Endothelial cell of umbilical vein (primary cell): Measurements from ENCODE around the gene ATXN1. TPM values are rescaled to one million over a fixed set of nuclear protein-coding genes. Genes with fewer than 3 reads are reported as not detected.

Source experiments
- BruUV-seq: library from RNA; stranded (reverse); fragments of 400-500 nt; replicated peaks from 2 replicates; lab custom pipeline; 2021; lab: Mats Ljungman, UMichigan
- CTCF ChIA-PET: fragments of 300-600, 350-600 bp; sonication (Branson Sonifier 250); formaldehyde crosslinking; loops from one replicate; lab custom pipeline; 2021; ENCODE audit warnings: antibody characterized with exemption, inconsistent platforms; lab: Charles Lee
- POLR2A ChIA-PET: fragments of 300-600, 350-600 bp; sonication (Branson Sonifier 250); formaldehyde crosslinking; loops from one replicate; lab custom pipeline; 2021; ENCODE audit warnings: antibody characterized with exemption, inconsistent platforms; lab: Charles Lee
- DNase-seq: peaks from one replicate; pipeline ENCODE4 v3.0.0-alpha.2; 2011; ENCODE audit warnings: low read depth, low spot score
- FAIRE-seq: peaks from 2 replicates; lab custom pipeline; 2011; peaks lifted over from hg19 to GRCh38; lab: Jason Lieb, UNC
- H2AFZ ChIP-seq: 2 replicates; pipeline ENCODE4 v1.6.0; 2012; ENCODE audit warnings: low read depth, low read length, control low read depth, inconsistent platforms
- H3K27ac ChIP-seq: 2 replicates; pipeline ENCODE4 v1.5.1; 2011; ENCODE audit warnings: low read depth, mild to moderate bottlenecking, control low read depth, low read length, moderate library complexity; ENCODE audit not compliant: insufficient read depth
- H3K27me3 ChIP-seq, 2 experiments: 2 replicates each; pipeline versions ENCODE4 v1.6.0 to v1.6.1; 2011; ENCODE audit warnings: low read length in 2 of 2, mixed read lengths in 1 of 2; ENCODE audit not compliant: control insufficient read depth in 2 of 2, insufficient read depth in 2 of 2
- H3K36me3 ChIP-seq, 2 experiments: 2 replicates in 1 of 2; 3 replicates in 1 of 2; pipeline ENCODE4 v1.5.1; 2011; ENCODE audit warnings: low read length in 2 of 2, mild to moderate bottlenecking in 1 of 2, moderate library complexity in 1 of 2; ENCODE audit not compliant: control insufficient read depth in 2 of 2, insufficient read depth in 2 of 2; ENCODE audit errors: extremely low read depth in 1 of 2
- H3K4me1 ChIP-seq: 3 replicates; pipeline ENCODE4 v1.5.1; 2011; ENCODE audit warnings: mild to moderate bottlenecking, low read length; ENCODE audit not compliant: control insufficient read depth, insufficient read depth; ENCODE audit errors: extremely low read depth
- H3K4me2 ChIP-seq: 2 replicates; pipeline ENCODE4 v1.6.1; 2011; ENCODE audit warnings: low read length, control low read depth, mixed read lengths; ENCODE audit not compliant: insufficient read depth
- H3K4me3 ChIP-seq, 3 experiments: fragments of 200-600 bp in 1 of 3; sonication (generic), shearing (Covaris generic) in 1 of 3; replicated peaks in 1 of 3; 2 replicates each; pipeline ENCODE4 v1.5.1; 2011 to 2016; ENCODE audit warnings: control low read depth in 3 of 3, low read length in 3 of 3, mild to moderate bottlenecking in 2 of 3, inconsistent platforms in 1 of 3, low read depth in 1 of 3, moderate library complexity in 1 of 3; ENCODE audit not compliant: insufficient read depth in 1 of 3
- H3K79me2 ChIP-seq: 2 replicates; pipeline ENCODE4 v1.6.0; 2012; ENCODE audit warnings: low read length, inconsistent platforms; ENCODE audit not compliant: control insufficient read depth, insufficient read depth
- H3K9ac ChIP-seq: replicated peaks from 2 replicates; pipeline ENCODE3; 2011; ENCODE audit warnings: low read length, control low read depth; ENCODE audit not compliant: insufficient read depth; ENCODE audit errors: extremely low read depth
- H3K9me1 ChIP-seq: replicated peaks from 3 replicates; pipeline ENCODE4 v1.6.0; 2011; ENCODE audit warnings: mild to moderate bottlenecking, low read length; ENCODE audit not compliant: control insufficient read depth, insufficient read depth; ENCODE audit errors: extremely low read depth
- H3K9me3 ChIP-seq: replicated peaks from 2 replicates; pipeline ENCODE4 v1.5.1; 2012; ENCODE audit warnings: low read length, inconsistent platforms; ENCODE audit not compliant: control insufficient read depth, insufficient read depth
- H4K20me1 ChIP-seq: replicated peaks from 2 replicates; pipeline ENCODE3; 2011; ENCODE audit warnings: mild to moderate bottlenecking, low read length; ENCODE audit not compliant: control insufficient read depth, insufficient read depth; ENCODE audit errors: extremely low read depth
- EZH2 ChIP-seq: IDR thresholded peaks from 2 replicates; pipeline ENCODE4 v1.6.1; 2012; ENCODE audit warnings: borderline replicate concordance, low read depth, mild to moderate bottlenecking, moderate library complexity, low read length, inconsistent platforms; ENCODE audit not compliant: severe bottlenecking
- FOS ChIP-seq: IDR thresholded peaks from 2 replicates; pipeline ENCODE4 v1.6.1; 2011; ENCODE audit warnings: mild to moderate bottlenecking, low read length, moderate library complexity, borderline replicate concordance; ENCODE audit not compliant: insufficient read depth
- GATA2 ChIP-seq: IDR thresholded peaks from 2 replicates; pipeline ENCODE4 v1.7.0; 2011; ENCODE audit warnings: low read depth, mild to moderate bottlenecking, moderate library complexity, mixed read lengths, low read length; ENCODE audit not compliant: insufficient read length, insufficient read depth
- JUN ChIP-seq: IDR thresholded peaks from 2 replicates; pipeline ENCODE4 v1.6.1; 2011; ENCODE audit warnings: borderline replicate concordance, low read depth; ENCODE audit not compliant: insufficient read length, insufficient read depth
- MYC ChIP-seq: IDR thresholded peaks from one replicate; pipeline ENCODE4 v1.6.1; 2011; ENCODE audit warnings: mild to moderate bottlenecking, low read depth, low read length
- POLR2A ChIP-seq: IDR thresholded peaks from 2 replicates; pipeline ENCODE4 v1.6.1; 2012; ENCODE audit warnings: low read depth, mild to moderate bottlenecking, control low read depth, low read length
- POLR2AphosphoS5 ChIP-seq: IDR thresholded peaks from 2 replicates; pipeline ENCODE4 v1.6.1; 2012; ENCODE audit warnings: low read depth, mild to moderate bottlenecking, control low read depth, low read length, moderate library complexity; ENCODE audit not compliant: insufficient read depth
- dilution Hi-C: fragments of 300-500 bp; cut with MboI; formaldehyde crosslinking; loops from one replicate; pipeline ENCODE4 v1.15.0; 2019; ENCODE audit warnings: low sequenced_read_pairs; ENCODE audit not compliant: extremely low pct_ligation_motif_present
- intact Hi-C: fragments of 100-400 bp; cut with micrococcal nuclease; formaldehyde crosslinking; loops from one replicate; pipeline ENCODE4 v1.10.0; 2022
- polyA plus RNA-seq, 4 experiments: library from polyadenylated mRNA; depleted of rRNA in 3 of 4; stranded (reverse) in 3 of 4; unstranded in 1 of 4; fragments of >200 nt; gene quantifications; 2 replicates each; pipeline versions ENCODE4 v1.2.1 to v1.2.3, GENCODE V29; 2011 to 2012; ENCODE audit warnings: missing spikeins in 1 of 4
- total RNA-seq: library from RNA; stranded (reverse); gene quantifications from 2 replicates; pipeline ENCODE4 v1.2.3, GENCODE V29; 2021
- TF ChIP-seq, protein P1 (sequence below): IDR thresholded peaks from 2 replicates; pipeline ENCODE4 v1.6.1; 2011; ENCODE audit not compliant: insufficient read depth, insufficient read length
- TF ChIP-seq, protein P2 (sequence below), 2 donors: IDR thresholded peaks; 1 replicate in 1 of 2; 2 replicates in 1 of 2; pipeline ENCODE4 v1.5.1; 2011; ENCODE audit warnings: low read length in 2 of 2, mild to moderate bottlenecking in 2 of 2, moderate library complexity in 2 of 2, control low read depth in 1 of 2, inconsistent platforms in 1 of 2, low read depth in 1 of 2; ENCODE audit not compliant: insufficient read depth in 1 of 2; ENCODE audit errors: extremely low read depth in 1 of 2

Gene ATXN1
- total and polyA plus RNA-seq, 2 donors (not counting 3 experiments of a cell fraction or from before 2014, with no cell fraction given) = 16.4 to 33.0 TPM

DNA sequence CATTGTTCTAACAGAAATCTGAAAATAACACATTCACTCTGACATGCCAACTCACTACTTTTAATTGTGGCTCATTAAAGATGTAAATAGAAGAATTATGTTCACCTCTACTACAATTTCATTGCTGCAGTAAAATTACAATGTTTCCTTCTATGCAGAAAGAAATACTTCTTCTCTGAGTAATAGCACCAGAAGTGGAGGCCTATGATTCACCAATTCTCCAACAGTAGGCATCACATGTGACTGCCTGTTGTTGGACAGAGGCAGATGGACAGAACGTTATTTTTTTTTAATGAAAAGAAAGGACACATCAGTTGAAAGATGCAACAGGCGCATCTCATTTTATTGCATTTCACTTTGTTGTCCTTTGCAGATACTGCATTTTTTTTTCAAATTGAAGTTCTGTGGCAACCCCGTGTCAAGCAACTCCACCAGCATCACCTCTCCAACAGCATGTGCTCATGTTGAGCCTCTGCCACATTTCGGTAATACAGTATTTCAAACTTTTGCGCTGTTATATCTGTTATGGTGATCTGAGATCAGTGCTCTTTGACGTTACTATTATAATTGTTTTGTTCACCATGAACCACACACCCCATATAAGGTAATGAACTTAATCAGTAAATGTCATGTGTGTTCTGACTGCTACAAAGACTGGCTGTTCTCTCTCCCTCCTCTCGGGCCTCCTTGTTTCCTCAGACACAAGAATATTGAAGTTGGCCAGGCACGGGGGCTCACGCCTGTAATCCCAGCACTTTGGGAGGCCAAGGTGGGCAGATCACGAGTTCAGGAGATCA is 121.4 kb downstream of the ATXN1 start:
- CTCF ChIA-PET = interaction anchor here (1.1 to 2.4 kb wide), 3 partner anchors 10 to 129 kb away, joined by 3 to 9 read pairs (median 5); partner anchors contain the start of gene ATXN1
- FAIRE-seq = peak; percentile 48

More for the DNA sequence above, 121.4 kb downstream of the ATXN1 start:
- dilution Hi-C loops = no loop called here
- Histone ChIP-seq H3K4me3 (no peak overlapping the region), H2AFZ (no peak overlapping the region), H3K36me3 (peaks cover 0 to 2% of the 10 kb centered on the region in 2 experiments), H3K4me1 (peaks cover 9% of the 10 kb centered on the region), H3K9ac (no peak overlapping the region), H3K79me2 (no peaks in the 10 kb centered on the region), H3K9me3 (no peaks in the 10 kb centered on the region), H4K20me1 (no peaks in the 10 kb centered on the region), H3K27me3 (no peaks in the 10 kb centered on the region), H3K9me1 (no peaks in the 10 kb centered on the region), H3K27ac (peak overlapping the region; percentile 12), H3K4me2 (no peak overlapping the region)
- BruUV-seq = no TSS peak
- peak; percentile 68 for DNase-seq
- TF ChIP-seq MYC (no peak), GATA2 (no peak), EZH2 (no peak), POLR2AphosphoS5 (no peak), JUN (peak; percentile 74), POLR2A (no peak), FOS (peak; percentile 92)
- TF ChIP-seq, protein P1, sequence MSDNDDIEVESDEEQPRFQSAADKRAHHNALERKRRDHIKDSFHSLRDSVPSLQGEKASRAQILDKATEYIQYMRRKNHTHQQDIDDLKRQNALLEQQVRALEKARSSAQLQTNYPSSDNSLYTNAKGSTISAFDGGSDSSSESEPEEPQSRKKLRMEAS = no peak
- TF ChIP-seq, protein P2, sequence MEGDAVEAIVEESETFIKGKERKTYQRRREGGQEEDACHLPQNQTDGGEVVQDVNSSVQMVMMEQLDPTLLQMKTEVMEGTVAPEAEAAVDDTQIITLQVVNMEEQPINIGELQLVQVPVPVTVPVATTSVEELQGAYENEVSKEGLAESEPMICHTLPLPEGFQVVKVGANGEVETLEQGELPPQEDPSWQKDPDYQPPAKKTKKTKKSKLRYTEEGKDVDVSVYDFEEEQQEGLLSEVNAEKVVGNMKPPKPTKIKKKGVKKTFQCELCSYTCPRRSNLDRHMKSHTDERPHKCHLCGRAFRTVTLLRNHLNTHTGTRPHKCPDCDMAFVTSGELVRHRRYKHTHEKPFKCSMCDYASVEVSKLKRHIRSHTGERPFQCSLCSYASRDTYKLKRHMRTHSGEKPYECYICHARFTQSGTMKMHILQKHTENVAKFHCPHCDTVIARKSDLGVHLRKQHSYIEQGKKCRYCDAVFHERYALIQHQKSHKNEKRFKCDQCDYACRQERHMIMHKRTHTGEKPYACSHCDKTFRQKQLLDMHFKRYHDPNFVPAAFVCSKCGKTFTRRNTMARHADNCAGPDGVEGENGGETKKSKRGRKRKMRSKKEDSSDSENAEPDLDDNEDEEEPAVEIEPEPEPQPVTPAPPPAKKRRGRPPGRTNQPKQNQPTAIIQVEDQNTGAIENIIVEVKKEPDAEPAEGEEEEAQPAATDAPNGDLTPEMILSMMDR (IDR thresholded peaks at IDR 0.05; ENCODE audit: extremely low read depth in 1 of 2, insufficient read depth in 1 of 2, low read depth in 1 of 2, low read length in 2 of 2) = no peak
- intact Hi-C loops = loop anchor here (2.0 kb wide), 1 partner anchor 121 kb away; the partner anchor contains the start of gene ATXN1
- POLR2A ChIA-PET = no interaction called here
